Natural killer cell (primary cell): ENCODE results near the gene LMX1B. TPM values are rescaled to one million over a fixed set of nuclear protein-coding genes. Genes with fewer than 3 reads are reported as not detected.

Experiments used
- ATAC-seq, 3 donors: fragments of 150-1000 bp in 2 of 3; fragments of 200-7000 bp in 1 of 3; cut with Tn5 transposase; 1 replicate in 1 of 3; 2 replicates in 2 of 3; pipeline ENCODE4 v1.10.0; 2021; ENCODE audit warnings: mild to moderate bottlenecking in 2 of 3, moderate library complexity in 2 of 3
- DNase-seq, 2 donors: peaks; one replicate each; pipeline versions ENCODE4 v3.0.0 to v3.0.0-alpha.2; 2013 to 2021; ENCODE audit warnings: mixed read lengths in 1 of 2
- H3K27ac ChIP-seq: one replicate; pipeline ENCODE4 v1.5.1; 2013; ENCODE audit warnings: mild to moderate bottlenecking, low read length
- H3K27me3 ChIP-seq: one replicate; pipeline ENCODE4 v1.6.1; 2013; ENCODE audit warnings: low read length; ENCODE audit not compliant: control insufficient read depth, insufficient read depth
- H3K36me3 ChIP-seq: one replicate; pipeline ENCODE4 v1.6.1; 2013; ENCODE audit warnings: low read length; ENCODE audit not compliant: control insufficient read depth, insufficient read depth
- H3K4me1 ChIP-seq: one replicate; pipeline ENCODE4 v1.6.1; 2013; ENCODE audit warnings: low read length; ENCODE audit not compliant: control insufficient read depth, insufficient read depth
- H3K4me3 ChIP-seq: one replicate; pipeline ENCODE4 v1.5.1; 2013; ENCODE audit warnings: low read length
- H3K9me3 ChIP-seq: one replicate; pipeline ENCODE4 v1.6.1; 2013; ENCODE audit warnings: low read length; ENCODE audit not compliant: control insufficient read depth, insufficient read depth
- H3K27ac Mint-ChIP-seq, 2 donors: one replicate each; pipeline ENCODE4 v1.8.0; 2022; ENCODE audit warnings: mild to moderate bottlenecking in 2 of 2, mixed read lengths in 2 of 2, moderate library complexity in 1 of 2
- H3K27me3 Mint-ChIP-seq, 2 donors: one replicate each; pipeline ENCODE4 v1.8.0; 2022; ENCODE audit warnings: low read depth in 2 of 2, mixed read lengths in 2 of 2
- H3K36me3 Mint-ChIP-seq: one replicate; pipeline ENCODE4 v1.8.0; 2022; ENCODE audit warnings: mixed read lengths
- H3K4me1 Mint-ChIP-seq, 2 donors: one replicate each; pipeline ENCODE4 v1.8.0; 2022; ENCODE audit warnings: mixed read lengths in 2 of 2
- H3K4me3 Mint-ChIP-seq: one replicate; pipeline ENCODE4 v1.8.0; 2022; ENCODE audit warnings: mild to moderate bottlenecking, moderate library complexity, mixed read lengths
- H3K9me3 Mint-ChIP-seq, 2 donors: one replicate each; pipeline ENCODE4 v1.8.0; 2022; ENCODE audit warnings: mixed read lengths in 2 of 2
- CTCF ChIP-seq: fragments of 200-600 bp; IDR thresholded peaks from one replicate; pipeline ENCODE4 v1.8.0; 2022; ENCODE audit warnings: antibody characterized with exemption
- WGBS: methylation state at CpG from one replicate; pipeline ENCODE4 v1.1.7; 2013; ENCODE audit warnings: missing lambda C conversion rate; ENCODE audit not compliant: insufficient coverage; 5-methylcytosine and 5-hydroxymethylcytosine counted together
- intact Hi-C: fragments of 100-400 bp; cut with micrococcal nuclease; formaldehyde crosslinking; loops from one replicate; pipeline ENCODE4 v1.14.2; 2022
- total RNA-seq, 4 donors: library from RNA; stranded (reverse); fragments of 120-200 nt in 1 of 4; gene quantifications; one replicate each; pipeline versions ENCODE4 v1.2.3 to v1.2.4, GENCODE V29; 2013 to 2022

The LMX1B gene
- total RNA-seq = not detected
- total RNA-seq (2013) = not detected

- Histone ChIP-seq H3K36me3 (no peaks in the 10 kb centered on the region), H3K27me3 (peaks cover 63% of the 10 kb centered on the region), H3K4me1 (peaks cover 39% of the 10 kb centered on the region), H3K4me3 (no peak within 1 kb of the TSS), H3K27ac (no peak within 1 kb of the TSS), H3K9me3 (no peaks in the 10 kb centered on the region)
- WGBS = 1% methylated on average over 53 of the region's 58 CpGs
- Mint-ChIP-seq H3K9me3 (no peaks in the 10 kb centered on the region), H3K27ac (peak within 1 kb of the TSS; percentile 18 to 65), H3K27me3 (peaks cover 51 to 58% of the 10 kb centered on the region in 2 donors), H3K36me3 (no peaks in the 10 kb centered on the region), H3K4me3 (peak within 1 kb of the TSS; percentile 74), H3K4me1 (peaks cover 13 to 30% of the 10 kb centered on the region in 2 donors)
- intact Hi-C loops = no loop called here
- DNase-seq = no peak
- ATAC-seq = no peak
- no peak for TF ChIP-seq CTCF
These were observed at the start of gene LMX1B for GRCh38 chr9:126613651-126614050. TSS of gene LMX1B (plus strand) at chr9:126613928. CDS start at chr9:126614450, 522 bp downstream.

- ATAC-seq (no peak), DNase-seq (no peak)
- Histone ChIP-seq H3K4me1 (no peaks in the 10 kb centered on the region), H3K9me3 (no peaks in the 10 kb centered on the region), H3K4me3 (no peak overlapping the region), H3K27ac (no peak overlapping the region), H3K27me3 (peaks cover 5% of the 10 kb centered on the region), H3K36me3 (no peaks in the 10 kb centered on the region)
- 55% methylated on average over 10 of the region's 10 CpGs for WGBS
- no peak for TF ChIP-seq CTCF
- no peak overlapping the region for H3K4me3 Mint-ChIP-seq
- peaks cover 26 to 40% of the 10 kb centered on the region in 2 donors for H3K27me3 Mint-ChIP-seq
- no peaks in the 10 kb centered on the region for H3K36me3 Mint-ChIP-seq
- intact Hi-C loops = no loop called here
- no peaks in the 10 kb centered on the region for H3K4me1 Mint-ChIP-seq
- no peaks in the 10 kb centered on the region for H3K9me3 Mint-ChIP-seq
- H3K27ac Mint-ChIP-seq = no peak overlapping the region
These were observed 49.6 kb upstream of the LMX1B start for GRCh38 chr9:126564128-126564527.

- H3K36me3 ChIP-seq = no peaks in the 10 kb centered on the region
- H3K4me3 ChIP-seq = no peak overlapping the region
- H3K9me3 Mint-ChIP-seq = no peaks in the 10 kb centered on the region
- WGBS = 51% methylated on average over 4 of the region's 5 CpGs
- no peak overlapping the region for H3K27ac Mint-ChIP-seq
- no peaks in the 10 kb centered on the region for H3K9me3 ChIP-seq
- peaks cover 21 to 34% of the 10 kb centered on the region in 2 donors for H3K27me3 Mint-ChIP-seq
- no peaks in the 10 kb centered on the region for H3K4me1 ChIP-seq
- intact Hi-C loops = no loop called here
- no peak for TF ChIP-seq CTCF
- no peak overlapping the region for H3K4me3 Mint-ChIP-seq
- H3K36me3 Mint-ChIP-seq = no peaks in the 10 kb centered on the region
- no peak for ATAC-seq
- no peak overlapping the region for H3K27ac ChIP-seq
- H3K27me3 ChIP-seq = peaks cover 5% of the 10 kb centered on the region
- no peaks in the 10 kb centered on the region for H3K4me1 Mint-ChIP-seq
- no peak for DNase-seq
These were observed 49.0 kb upstream of the LMX1B start for GRCh38 chr9:126564716-126565115.
